IMR-90 (cell line): Measurements from ENCODE around the gene CFAP45. TPM values are rescaled to one million over a fixed set of nuclear protein-coding genes. Genes with fewer than 3 reads are reported as not detected.

Experiments
- ATAC-seq: fragments of 200-7000 bp; cut with Tn5 transposase; 2 replicates; pipeline ENCODE4 v1.9.1; 2020; ENCODE audit warnings: low read depth, mild to moderate bottlenecking, moderate library complexity
- Bru-seq: library from RNA; stranded (reverse); fragments of 400-500 nt; gene quantifications from one replicate; lab custom pipeline; 2021; lab: Mats Ljungman, UMichigan
- BruChase-seq, 2 experiments: library from RNA; stranded (reverse); fragments of 400-500 nt; gene quantifications; one replicate each; lab custom pipeline; 2021; lab: Mats Ljungman, UMichigan
- BruUV-seq: library from RNA; stranded (reverse); fragments of 400-500 nt; replicated peaks from 2 replicates; lab custom pipeline; 2021; lab: Mats Ljungman, UMichigan
- CTCF ChIA-PET: fragments of 300-600 bp; formaldehyde crosslinking; extraction: SDS; loops from one replicate; lab custom pipeline; 2021; ENCODE audit warnings: antibody characterized with exemption; lab: Yijun Ruan, JAX
- POLR2A ChIA-PET: fragments of 300-600 bp; sonication (Branson Sonifier 250); formaldehyde crosslinking; loops from one replicate; lab custom pipeline; 2022; ENCODE audit warnings: antibody characterized with exemption; ENCODE audit not compliant: unreplicated experiment; lab: Charles Lee
- DNase-seq: peaks from one replicate; pipeline ENCODE4 v3.0.0; 2013
- H2AFZ ChIP-seq: replicated peaks from 2 replicates; pipeline ENCODE3; 2013; ENCODE audit warnings: low read length, mild to moderate bottlenecking; ENCODE audit not compliant: poor library complexity
- H2AK5ac ChIP-seq: 2 replicates; pipeline ENCODE4 v1.6.1; 2013; ENCODE audit warnings: low read depth, low read length, inconsistent platforms
- H2AK9ac ChIP-seq: replicated peaks from 2 replicates; pipeline ENCODE3; 2013; ENCODE audit warnings: mild to moderate bottlenecking, low read depth, low read length, moderate library complexity; ENCODE audit not compliant: poor library complexity
- H2BK120ac ChIP-seq: 2 replicates; pipeline ENCODE4 v1.6.1; 2013; ENCODE audit warnings: low read depth, low read length, inconsistent platforms
- H2BK15ac ChIP-seq: 3 replicates; pipeline ENCODE4 v1.6.1; 2013; ENCODE audit warnings: low read depth, low read length, inconsistent platforms
- H2BK20ac ChIP-seq: 2 replicates; pipeline ENCODE4 v1.6.1; 2013; ENCODE audit warnings: low read depth, mild to moderate bottlenecking, inconsistent platforms, low read length, moderate library complexity
- H2BK5ac ChIP-seq: 2 replicates; pipeline ENCODE4 v1.6.1; 2013; ENCODE audit warnings: mild to moderate bottlenecking, low read depth, low read length, inconsistent platforms; ENCODE audit not compliant: poor library complexity, severe bottlenecking
- H3K14ac ChIP-seq: replicated peaks from 2 replicates; pipeline ENCODE4 v1.6.1; 2013; ENCODE audit warnings: low read depth, low read length, inconsistent platforms
- H3K18ac ChIP-seq: 2 replicates; pipeline ENCODE4 v1.6.1; 2013; ENCODE audit warnings: low read depth, low read length, control low read depth
- H3K23ac ChIP-seq: 2 replicates; pipeline ENCODE4 v1.6.1; 2013; ENCODE audit warnings: low read depth, low read length, inconsistent platforms
- H3K27ac ChIP-seq: 2 replicates; pipeline ENCODE4 v1.5.1; 2013; ENCODE audit warnings: mild to moderate bottlenecking, control low read depth, low read length; ENCODE audit not compliant: insufficient read depth
- H3K27me3 ChIP-seq: 2 replicates; pipeline ENCODE4 v1.6.1; 2013; ENCODE audit warnings: low read length; ENCODE audit not compliant: control insufficient read depth, insufficient read depth
- H3K36me3 ChIP-seq: 2 replicates; pipeline ENCODE4 v1.6.1; 2013; ENCODE audit warnings: low read length, mixed read lengths; ENCODE audit not compliant: control insufficient read depth, insufficient read depth
- H3K4ac ChIP-seq: 2 replicates; pipeline ENCODE4 v1.6.1; 2013; ENCODE audit warnings: low read depth, low read length, inconsistent platforms
- H3K4me1 ChIP-seq: 2 replicates; pipeline ENCODE4 v1.6.1; 2013; ENCODE audit warnings: low read length, mixed read lengths; ENCODE audit not compliant: control insufficient read depth, insufficient read depth
- H3K4me2 ChIP-seq: 2 replicates; pipeline ENCODE4 v1.6.1; 2013; ENCODE audit warnings: low read depth, mild to moderate bottlenecking, control low read depth, low read length, moderate library complexity
- H3K4me3 ChIP-seq: 2 replicates; pipeline ENCODE4 v1.5.1; 2013; ENCODE audit warnings: low read depth, mild to moderate bottlenecking, control low read depth, low read length, moderate library complexity; ENCODE audit not compliant: insufficient read depth
- H3K56ac ChIP-seq: 2 replicates; pipeline ENCODE4 v1.6.1; 2013; ENCODE audit warnings: low read length, inconsistent platforms; ENCODE audit not compliant: insufficient read depth; ENCODE audit errors: extremely low read depth
- H3K79me1 ChIP-seq, 2 experiments: 2 replicates each; pipeline ENCODE4 v1.6.1; 2013; ENCODE audit warnings: low read length in 2 of 2, inconsistent platforms in 1 of 2, low read depth in 1 of 2
- H3K9ac ChIP-seq: 2 replicates; pipeline ENCODE4 v1.6.1; 2013; ENCODE audit warnings: low read depth, low read length, control low read depth
- H3K9me1 ChIP-seq: 2 replicates; pipeline ENCODE4 v1.6.1; 2013; ENCODE audit warnings: low read length, inconsistent platforms; ENCODE audit not compliant: insufficient read depth
- H3K9me3 ChIP-seq: 2 replicates; pipeline ENCODE4 v1.6.1; 2013; ENCODE audit warnings: low read length; ENCODE audit not compliant: control insufficient read depth, insufficient read depth
- H4K20me1 ChIP-seq: 2 replicates; pipeline ENCODE4 v1.6.1; 2013; ENCODE audit warnings: low read length, inconsistent platforms; ENCODE audit not compliant: insufficient read depth
- H4K5ac ChIP-seq: 2 replicates; pipeline ENCODE4 v1.6.1; 2013; ENCODE audit warnings: mild to moderate bottlenecking, low read depth, low read length, control low read depth
- H4K8ac ChIP-seq, 2 experiments: 2 replicates each; pipeline ENCODE4 v1.6.1; 2013; ENCODE audit warnings: low read depth in 2 of 2, low read length in 2 of 2, control low read depth in 1 of 2, inconsistent platforms in 1 of 2
- H4K91ac ChIP-seq: 2 replicates; pipeline ENCODE4 v1.6.1; 2013; ENCODE audit warnings: low read depth, low read length, inconsistent platforms; ENCODE audit not compliant: insufficient read depth
- MAZ ChIP-seq: IDR thresholded peaks from 2 replicates; pipeline ENCODE4 v1.6.1; 2012; ENCODE audit warnings: low read depth, mild to moderate bottlenecking, low read length, improper control_type of control experiment, moderate library complexity, borderline replicate concordance
- POLR2A ChIP-seq: IDR thresholded peaks from 2 replicates; pipeline ENCODE4 v1.6.1; 2012; ENCODE audit warnings: mild to moderate bottlenecking, low read depth, low read length
- RFX5 ChIP-seq: IDR thresholded peaks from 2 replicates; pipeline ENCODE4 v1.8.0; 2012; ENCODE audit warnings: low read depth, mild to moderate bottlenecking, low read length, moderate library complexity
- SMC3 ChIP-seq: fragments of 150-350 bp; IDR thresholded peaks from 2 replicates; pipeline ENCODE4 v1.6.1; 2016; ENCODE audit warnings: low read depth, mild to moderate bottlenecking, antibody characterized with exemption, low read length, moderate library complexity
- WGBS, 2 experiments: methylation state at CpG; one replicate each; pipeline versions ENCODE4 v1.1.5 to v1.1.7; 2013; ENCODE audit warnings: missing lambda C conversion rate in 2 of 2; ENCODE audit not compliant: insufficient read length in 1 of 2; ENCODE audit errors: extremely low coverage in 2 of 2; 5-methylcytosine and 5-hydroxymethylcytosine counted together
- dilution Hi-C: fragments of 300-500 bp; cut with HindIII; formaldehyde crosslinking; loops from one replicate; pipeline ENCODE4 v1.14.3; 2018; ENCODE audit warnings: low sequenced_read_pairs; ENCODE audit not compliant: unreplicated experiment
- in situ Hi-C: fragments of 300-500 bp; cut with MboI; formaldehyde crosslinking; loops from 3 replicates; pipeline ENCODE4 v1.14.3; 2019; ENCODE audit warnings: low sequenced_read_pairs, inconsistent platforms, mixed read lengths
- intact Hi-C: fragments of 100-400 bp; cut with micrococcal nuclease; formaldehyde crosslinking; loops from 2 replicates; pipeline ENCODE4 v1.10.0; 2022
- long read RNA-seq: library from polyadenylated mRNA; unstranded; transcript quantifications from one replicate; pipeline ENCODE4 v2.0.0, GENCODE V29; 2021; ENCODE audit not compliant: unreplicated experiment
- polyA plus RNA-seq, 3 experiments: library from polyadenylated mRNA; depleted of rRNA; stranded (reverse); fragments of >200 nt; gene quantifications; 2 replicates each; pipeline ENCODE4 v1.2.3, GENCODE V29; 2012; ENCODE audit warnings: low replicate concordance in 1 of 3
- total RNA-seq: library from RNA; depleted of rRNA; stranded (reverse); fragments of >200 nt; gene quantifications from 2 replicates; pipeline ENCODE4 v1.2.3, GENCODE V29; 2012; rRNA removed

The CFAP45 gene
- 0.56 and 0.72 TPM in 2 replicates for total RNA-seq
- polyA plus RNA-seq (2012; rRNA removed), result 0.51 and 0.55 TPM in 2 replicates
- polyA plus RNA-seq (2012; cell fraction: cytosol; rRNA removed), result 0.14 and 0.71 TPM in 2 replicates
- polyA plus RNA-seq (2012; cell fraction: nucleus; rRNA removed; ENCODE audit: low replicate concordance), result 0.63 and 1.3 TPM in 2 replicates
- Bru-seq, nascent RNA, result percentile 34 among the genes with signal in this experiment
- percentile 26 among the genes with signal in this experiment for BruChase-seq, experiment 1, labeled RNA remaining after a 6-hour chase
- percentile 29 among the genes with signal in this experiment for BruChase-seq, experiment 2, labeled RNA remaining after a 2-hour chase
- long read RNA-seq, result 0 reads

DNA sequence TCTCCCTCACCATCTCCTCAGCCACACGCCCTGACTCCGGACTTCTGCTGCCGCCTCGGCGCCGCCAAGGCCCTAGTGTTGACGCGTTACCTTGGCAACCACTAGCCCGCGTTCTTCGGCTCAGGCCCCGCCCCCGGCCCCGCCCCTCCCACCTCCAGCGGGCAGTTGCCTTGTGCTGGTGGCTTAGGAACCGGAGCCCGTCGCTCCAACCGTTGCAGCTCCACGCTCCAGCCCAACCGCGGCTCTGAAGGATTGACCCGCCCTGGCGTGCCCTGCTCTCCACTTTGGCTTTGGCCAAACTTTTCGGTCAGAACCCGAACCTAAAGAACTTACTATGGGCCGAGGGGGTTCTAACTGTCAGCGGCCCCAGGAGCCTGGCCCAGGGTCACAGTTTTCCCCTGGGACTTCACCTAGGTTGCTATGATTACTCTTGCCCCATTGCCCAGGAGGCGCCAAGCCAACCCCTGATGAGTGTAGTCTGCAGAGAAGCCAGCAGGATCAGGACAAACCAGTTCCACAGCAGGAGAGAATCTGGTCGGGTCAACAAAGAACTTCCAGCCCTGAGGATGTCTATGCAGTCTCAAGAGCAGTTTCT is at the start of gene CFAP45:
Gene CFAP45 (minus strand): TSS at position 80 of the 595 bp plus-strand sequence. CDS start 67 bp downstream, at position 13.
- peak; percentile 56 for DNase-seq
- H3K27ac ChIP-seq, result no peak within 1 kb of the TSS

More for the DNA sequence above, at the start of gene CFAP45:
- intact Hi-C loops, result no loop called here
- Histone ChIP-seq H3K9me3 (no peaks in the 10 kb centered on the region), H3K23ac (no peak within 1 kb of the TSS; the same call in 1 of the 2 replicates), H3K56ac (no peak within 1 kb of the TSS), H3K4ac (no peak within 1 kb of the TSS), H3K36me3 (no peaks in the 10 kb centered on the region), H3K14ac (no peak within 1 kb of the TSS), H3K4me1 (peaks cover 9% of the 10 kb centered on the region; the same call in 1 of the 2 replicates), H2BK15ac (no peak within 1 kb of the TSS), H3K9ac (no peak within 1 kb of the TSS), H3K27me3 (no peaks in the 10 kb centered on the region), H4K5ac (no peak within 1 kb of the TSS), H3K79me1 (no peaks in the 10 kb centered on the region), H3K4me2 (no peak within 1 kb of the TSS; the same call in 1 of the 2 replicates), H4K20me1 (0 out of 2 replicates have a peak, but pooled peaks cover 3% of the 10 kb centered on the region), H2BK120ac (no peak within 1 kb of the TSS), H2AFZ (peak within 1 kb of the TSS; percentile 82), H3K9me1 (no peaks in the 10 kb centered on the region), H4K91ac (no peak within 1 kb of the TSS), H3K18ac (no peak within 1 kb of the TSS), H2BK5ac (no peak within 1 kb of the TSS), H3K4me3 (no peak within 1 kb of the TSS), H4K8ac (no peak within 1 kb of the TSS), H2BK20ac (no peak within 1 kb of the TSS), H2AK5ac (no peak within 1 kb of the TSS), H2AK9ac (no peak within 1 kb of the TSS)
- ChIA-PET CTCF (interaction anchor here (1.0 kb wide), 1 partner anchor 10 kb away, joined by 4 read pairs; no protein-coding TSS in a partner anchor), POLR2A (no interaction called here)
- 14% methylated on average over 18 of the region's 30 CpGs; no CpG with 5 or more reads in 1 of the 2 experiments for WGBS, 2 experiments
- ATAC-seq, result peak; percentile 85
- no TSS peak for BruUV-seq
- dilution Hi-C loops, result no loop called here
- no peak for TF ChIP-seq RFX5
- TF ChIP-seq POLR2A, result no peak
- TF ChIP-seq MAZ, result 0 out of 2 replicates have a peak, but pooled peaks have one; percentile 6
- TF ChIP-seq SMC3, result no peak
- in situ Hi-C loops, result no loop called here
